Hematopoietic multipotent progenitor cell treated with erythropoietin and hydrocortisone succinate and interleukin-3 and kit ligand, for 15 days (in vitro differentiated cells): Measurements from ENCODE around the gene MEGF9.
"Not testable (repeated sequence)": the region's sequence is repeated elsewhere in the genome, so short reads cannot be mapped to it uniquely, and the experiment has no call there.

Source experiments
- DNase-seq: peaks from one replicate; pipeline ENCODE4 v3.0.0-alpha.2; 2015; ENCODE audit warnings: low spot score

Gene MEGF9

DNA sequence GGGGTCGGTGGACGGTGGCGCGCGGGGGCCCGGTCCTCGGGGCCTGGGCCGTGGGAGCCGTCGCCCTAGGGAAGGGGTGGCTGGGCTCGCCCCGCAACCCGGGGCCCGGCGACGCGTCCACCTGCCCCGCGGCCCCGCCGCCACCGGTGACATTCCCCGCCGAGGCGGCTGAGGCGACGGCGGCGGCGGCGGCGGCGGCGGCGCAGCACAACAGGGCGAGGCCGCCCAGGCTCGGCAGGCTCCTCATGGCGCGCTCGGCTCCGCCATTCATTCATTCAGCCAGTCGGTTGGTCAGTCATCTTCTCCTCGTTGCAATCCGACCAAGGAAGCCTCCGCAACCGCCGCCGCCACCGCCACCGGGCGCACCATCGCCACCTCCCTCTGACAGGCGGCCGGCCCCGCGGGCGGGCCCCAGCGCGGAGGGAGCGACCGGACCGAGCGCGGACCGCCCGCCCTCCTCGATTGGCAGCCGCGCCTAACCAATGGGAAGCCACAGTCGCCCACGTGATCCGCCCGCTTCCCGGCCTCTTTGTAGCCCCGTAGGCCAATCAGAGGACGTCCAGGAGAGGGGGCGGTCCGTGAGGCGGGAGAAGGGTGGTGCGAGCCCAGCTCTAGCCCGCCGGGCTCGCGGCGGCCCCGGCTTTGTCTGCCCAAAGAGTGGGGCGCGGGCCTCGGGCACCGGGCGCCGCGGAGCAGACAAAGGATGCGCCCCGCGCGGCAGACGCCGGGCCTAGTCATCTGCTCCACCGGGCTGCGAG lies at the start of gene MEGF9:
TSS of gene MEGF9 (minus strand) at position 383 of the 758 bp plus-strand sequence. CDS start at position 271, 112 bp downstream.
- peak; percentile 97 for DNase-seq

DNA sequence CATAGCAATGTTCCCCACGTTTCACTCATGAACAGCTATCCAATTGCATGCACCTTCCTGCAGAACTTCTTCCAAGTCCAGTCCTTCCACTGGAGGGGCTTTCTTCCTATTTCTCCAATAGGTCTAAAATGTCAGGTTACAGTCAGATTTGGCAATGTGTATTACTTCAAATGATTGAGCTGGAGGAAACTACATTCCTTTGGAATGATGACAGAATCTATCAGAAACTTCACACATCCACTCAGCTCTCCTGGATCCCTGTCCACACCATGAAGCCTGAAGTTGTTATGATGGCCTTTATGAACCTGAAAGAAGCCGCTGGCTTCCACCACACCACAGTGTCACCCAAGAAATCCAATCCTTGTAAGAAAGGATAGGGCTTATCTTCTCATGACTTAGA lies 46.7 kb upstream of the MEGF9 start:
- no peak for DNase-seq

DNA sequence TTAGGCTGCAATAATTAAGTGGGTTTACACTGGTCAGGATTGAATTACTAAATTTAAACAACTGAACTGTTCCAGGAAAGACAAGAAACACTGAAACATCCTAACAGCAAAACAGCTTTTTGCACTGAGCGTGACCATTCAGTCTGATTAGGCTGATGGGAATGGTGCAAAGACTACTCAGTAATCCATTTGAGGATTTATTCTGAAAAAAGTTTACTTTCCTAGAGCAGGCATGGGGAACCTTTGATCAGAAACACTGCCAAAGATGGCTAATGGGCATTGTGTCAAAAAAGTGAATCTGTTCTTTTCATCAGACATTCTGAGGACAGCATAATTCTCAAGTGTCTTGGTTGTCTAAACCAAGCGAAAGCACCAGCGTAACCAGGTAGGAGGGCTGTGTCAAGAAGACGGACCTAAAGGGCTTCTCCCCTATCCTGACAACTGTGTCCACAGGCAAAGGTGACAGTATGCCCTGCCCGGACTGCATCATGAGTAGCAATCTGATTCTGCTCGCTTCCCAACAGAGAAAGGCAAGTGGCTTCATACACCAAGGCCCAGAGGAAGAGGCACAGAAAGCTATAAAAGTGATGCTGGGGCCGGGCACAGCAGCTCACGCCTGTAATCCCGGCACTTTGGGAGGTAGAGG lies 45.6 kb upstream of the MEGF9 start:
- DNase-seq: no peak

- DNase-seq: no peak
These were observed 44.3 kb upstream of the MEGF9 start for GRCh38 chr9:120758544-120758943.

GRCh38 chr9:120757026-120757913 lies 43.0 kb upstream of the MEGF9 start:
- DNase-seq: no peak

GRCh38 chr9:120756531-120756930 lies 42.3 kb upstream of the MEGF9 start:
- DNase-seq: no peak

DNA sequence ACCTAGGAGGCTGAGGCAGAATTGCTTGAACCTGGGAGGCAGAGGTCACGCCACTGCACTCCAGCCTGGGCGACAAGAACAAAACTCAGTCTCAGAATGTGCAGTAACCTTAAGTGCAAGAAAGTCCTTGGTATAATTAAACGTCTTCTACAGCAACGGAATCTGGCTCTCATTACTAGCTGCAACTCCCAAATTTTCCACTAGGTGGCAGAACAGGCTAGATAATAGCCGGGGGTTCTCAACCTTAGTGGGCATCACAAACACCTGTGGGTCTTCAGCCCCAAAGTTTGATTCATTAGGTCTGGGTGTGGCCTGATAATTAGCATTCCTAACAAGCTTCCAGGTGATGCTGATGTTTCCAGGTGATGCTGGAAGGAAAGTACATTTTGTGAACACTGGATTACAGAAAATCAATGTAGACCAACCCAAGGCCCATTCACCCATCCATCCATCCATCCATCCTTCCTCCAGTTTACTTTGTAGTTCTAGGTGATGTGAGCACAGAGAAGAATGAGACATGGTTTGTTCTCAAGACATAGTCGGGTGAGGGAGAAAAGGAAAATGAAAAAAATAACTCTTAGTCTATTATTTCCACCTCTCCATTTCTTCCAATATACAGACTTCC lies 41.7 kb upstream of the MEGF9 start:
- DNase-seq: peak; percentile 81

DNA sequence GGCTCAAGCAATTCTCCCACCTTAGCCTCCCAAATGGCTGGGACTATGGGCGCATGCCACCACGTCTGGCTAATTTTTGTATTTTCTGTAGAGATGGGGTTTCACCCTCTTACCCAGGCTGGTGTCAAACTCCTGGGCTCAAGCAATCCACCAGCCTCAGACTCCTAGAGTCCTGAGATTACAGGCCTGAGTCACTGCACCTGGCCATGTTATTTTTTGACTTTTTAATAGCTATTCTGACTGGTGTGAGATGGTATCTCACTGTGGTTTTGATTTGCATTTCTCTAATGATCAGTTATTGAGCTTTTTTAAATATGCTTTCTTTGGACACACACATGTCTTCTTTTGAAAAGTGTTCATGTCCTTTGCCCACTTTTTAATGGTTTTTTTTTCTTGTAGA lies 40.8 kb upstream of the MEGF9 start:
- no peak for DNase-seq

- no peak for DNase-seq
These were observed 36.2 kb upstream of the MEGF9 start for GRCh38 chr9:120750421-120750820.

DNA sequence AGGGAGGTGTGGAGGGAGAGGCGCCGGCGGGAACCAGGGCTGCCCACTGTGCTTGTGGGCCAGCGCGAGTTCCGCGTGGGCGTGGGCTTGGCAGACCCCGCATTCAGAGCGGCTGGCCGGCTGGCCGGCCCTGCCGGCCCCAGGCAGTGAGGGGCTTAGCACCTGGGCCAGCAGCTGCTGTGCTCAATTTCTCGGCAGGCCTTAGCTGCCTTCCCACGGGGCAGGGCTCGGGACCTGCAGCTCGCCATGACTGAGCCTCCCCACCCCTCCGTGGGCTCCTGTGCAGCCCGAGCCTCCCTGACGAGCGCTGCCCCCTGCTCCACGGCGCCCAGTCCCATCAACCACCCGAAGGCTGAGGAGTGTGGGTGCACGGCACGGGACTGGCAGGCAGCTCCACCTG lies 32.1 kb upstream of the MEGF9 start:
- DNase-seq: not testable (repeated sequence)

- no peak for DNase-seq
These were observed 31.0 kb upstream of the MEGF9 start for GRCh38 chr9:120745278-120745677.

- DNase-seq: peak; percentile 59
These were observed 28.7 kb upstream of the MEGF9 start for GRCh38 chr9:120742951-120743416.

- no peak for DNase-seq
These were observed 27.4 kb upstream of the MEGF9 start for GRCh38 chr9:120741701-120742100.

DNA sequence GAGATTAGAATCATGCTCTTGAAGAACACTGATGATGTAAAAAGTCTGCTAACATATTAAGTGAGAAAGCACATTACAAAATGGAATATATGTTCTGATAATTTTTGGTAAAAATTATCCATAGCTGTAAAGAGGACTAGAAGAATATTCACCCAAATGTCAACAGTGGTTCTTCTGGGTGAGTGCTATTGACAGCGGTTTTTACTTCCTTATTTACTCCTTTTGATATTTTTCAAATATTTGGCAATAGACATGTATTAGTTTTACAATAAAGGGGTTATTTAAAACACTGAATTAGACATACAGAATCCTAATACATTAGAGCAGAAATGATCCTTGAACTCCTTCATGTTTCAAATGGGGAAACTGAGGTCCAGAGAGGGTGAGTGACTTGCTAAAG lies 26.9 kb upstream of the MEGF9 start:
- no peak for DNase-seq

DNA sequence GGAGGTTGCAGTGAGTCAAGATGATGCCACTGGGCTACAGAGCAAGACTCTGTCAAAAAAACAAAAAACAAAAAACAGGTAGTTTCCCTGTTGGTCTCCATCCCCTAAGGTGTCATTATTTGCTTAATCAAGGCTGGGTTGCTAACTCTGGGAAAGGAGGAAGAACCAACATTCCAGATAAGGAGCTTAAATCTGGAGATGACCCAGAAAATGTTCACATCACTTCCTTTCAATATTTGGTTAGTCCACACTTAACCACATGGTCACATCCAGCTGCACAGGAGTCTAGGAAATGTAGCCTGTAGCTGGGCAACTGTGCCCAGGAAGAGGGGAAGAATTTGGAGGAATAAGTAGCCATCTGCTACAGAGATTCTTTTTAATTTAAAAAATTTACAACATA lies 25.9 kb upstream of the MEGF9 start:
- DNase-seq: no peak

- no peak for DNase-seq
These were observed 23.3 kb upstream of the MEGF9 start for GRCh38 chr9:120737416-120738165.

GRCh38 chr9:120736881-120737280 lies 22.6 kb upstream of the MEGF9 start:
- no peak for DNase-seq

DNA sequence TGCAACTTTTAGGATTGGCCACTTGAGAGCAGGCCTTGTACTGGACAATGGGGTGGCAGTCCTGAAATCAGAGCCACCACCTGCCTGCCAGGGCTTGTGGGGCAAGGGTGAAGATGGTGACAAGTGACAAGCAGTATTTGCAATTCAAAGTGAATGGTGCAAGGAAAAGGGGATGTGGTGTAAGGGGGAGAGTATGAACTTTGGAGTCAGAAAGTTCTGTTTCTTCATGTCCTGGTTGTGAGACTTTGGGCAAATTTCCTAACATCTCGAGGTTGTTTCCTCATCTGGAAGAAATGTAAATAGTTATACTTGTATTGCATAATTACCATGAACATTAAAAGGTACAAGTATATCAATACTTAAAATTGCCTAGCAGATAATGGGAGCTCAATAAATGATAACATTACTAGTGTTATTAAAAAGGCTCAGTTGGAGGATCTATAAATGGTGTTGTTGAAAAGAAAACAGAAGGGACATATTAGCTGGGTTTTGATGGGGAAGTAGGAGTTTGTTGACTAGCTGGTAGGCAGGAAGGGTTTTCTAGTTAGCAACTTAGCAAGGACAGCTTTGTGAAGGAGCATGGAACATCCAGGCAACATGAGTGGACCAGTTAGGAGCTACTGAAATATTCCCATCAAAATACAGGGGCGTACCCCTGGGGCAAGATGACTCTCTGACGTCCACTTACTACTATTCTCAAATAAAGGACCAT lies 21.3 kb upstream of the MEGF9 start:
- no peak for DNase-seq

GRCh38 chr9:120734607-120735410 lies 20.5 kb upstream of the MEGF9 start:
- DNase-seq: no peak

- no peak for DNase-seq
These were observed 18.9 kb upstream of the MEGF9 start for GRCh38 chr9:120733190-120733589.
